ACC112 (cell line): ENCODE measurements around the gene TSPOAP1.

Experiments
- H2AFZ ChIP-seq: fragments of 200-600 bp; sonication (generic); one replicate; pipeline ENCODE4 v1.6.0; 2017; ENCODE audit warnings: antibody characterized with exemption, low read length; ENCODE audit not compliant: unreplicated experiment
- H3K27ac ChIP-seq: fragments of 200-600 bp; sonication (generic); 2 replicates; pipeline ENCODE4 v1.5.1; 2014; ENCODE audit warnings: low read depth, mild to moderate bottlenecking, antibody characterized with exemption, low read length, moderate library complexity
- H3K27me3 ChIP-seq: fragments of 200-600 bp; sonication (generic); 2 replicates; pipeline ENCODE4 v1.6.1; 2014; ENCODE audit warnings: mild to moderate bottlenecking, antibody characterized with exemption, low read length, moderate library complexity, mixed read lengths; ENCODE audit not compliant: insufficient read depth
- H3K36me3 ChIP-seq: fragments of 200-600 bp; sonication (generic); 2 replicates; pipeline ENCODE4 v1.6.1; 2016; ENCODE audit warnings: mild to moderate bottlenecking, antibody characterized with exemption, low read length, moderate library complexity, mixed read lengths; ENCODE audit not compliant: insufficient read depth
- H3K4me1 ChIP-seq: fragments of 200-600 bp; sonication (generic); one replicate; pipeline ENCODE4 v1.6.1; 2016; ENCODE audit warnings: low read length, mixed read lengths; ENCODE audit not compliant: insufficient read depth, unreplicated experiment, control insufficient read depth
- H3K4me3 ChIP-seq: fragments of 200-600 bp; sonication (generic); 2 replicates; pipeline ENCODE4 v1.5.1; 2014; ENCODE audit warnings: mild to moderate bottlenecking, low read depth, low read length
- H3K79me2 ChIP-seq: fragments of 200-600 bp; sonication (generic); one replicate; pipeline ENCODE4 v1.6.0; 2016; ENCODE audit warnings: low read length; ENCODE audit not compliant: control insufficient read depth, unreplicated experiment, insufficient read depth

Gene TSPOAP1

DNA sequence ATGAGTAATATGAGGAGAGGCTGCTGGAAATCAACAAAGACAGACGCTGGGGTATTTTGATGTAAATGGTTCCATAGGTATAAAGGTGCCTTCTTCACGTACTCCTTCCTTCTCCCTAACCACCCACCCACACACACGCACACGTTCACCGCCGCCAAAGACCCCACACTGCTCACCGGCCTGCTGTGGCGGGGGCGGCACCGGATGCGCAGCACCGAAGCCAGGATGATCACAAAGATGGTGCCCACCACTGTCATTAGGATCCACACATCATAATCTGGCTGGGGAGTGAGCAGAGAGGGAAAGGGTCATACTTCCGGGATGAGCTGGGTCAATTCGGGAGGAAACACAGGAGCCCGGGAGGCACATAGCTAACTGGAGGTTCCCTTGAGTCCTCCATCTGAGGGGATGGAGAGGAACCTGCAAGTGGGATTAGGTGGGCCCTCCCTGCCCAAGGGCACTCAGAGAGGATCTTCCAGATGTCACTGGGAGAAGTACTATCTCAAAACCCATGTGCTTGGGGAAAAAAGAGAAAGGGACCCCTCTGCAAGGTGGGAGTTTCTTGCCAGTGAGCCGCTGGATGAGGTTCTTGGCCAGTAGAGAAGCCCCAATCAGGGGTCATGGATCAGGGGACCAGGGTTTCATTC is 33.9 kb upstream of the TSPOAP1 start:
- Histone ChIP-seq H3K4me1 (no peaks in the 10 kb centered on the region), H3K27me3 (peaks cover 51% of the 10 kb centered on the region), H3K79me2 (no peaks in the 10 kb centered on the region), H3K27ac (no peak overlapping the region), H3K36me3 (no peaks in the 10 kb centered on the region), H3K4me3 (no peak overlapping the region), H2AFZ (no peak overlapping the region)

DNA sequence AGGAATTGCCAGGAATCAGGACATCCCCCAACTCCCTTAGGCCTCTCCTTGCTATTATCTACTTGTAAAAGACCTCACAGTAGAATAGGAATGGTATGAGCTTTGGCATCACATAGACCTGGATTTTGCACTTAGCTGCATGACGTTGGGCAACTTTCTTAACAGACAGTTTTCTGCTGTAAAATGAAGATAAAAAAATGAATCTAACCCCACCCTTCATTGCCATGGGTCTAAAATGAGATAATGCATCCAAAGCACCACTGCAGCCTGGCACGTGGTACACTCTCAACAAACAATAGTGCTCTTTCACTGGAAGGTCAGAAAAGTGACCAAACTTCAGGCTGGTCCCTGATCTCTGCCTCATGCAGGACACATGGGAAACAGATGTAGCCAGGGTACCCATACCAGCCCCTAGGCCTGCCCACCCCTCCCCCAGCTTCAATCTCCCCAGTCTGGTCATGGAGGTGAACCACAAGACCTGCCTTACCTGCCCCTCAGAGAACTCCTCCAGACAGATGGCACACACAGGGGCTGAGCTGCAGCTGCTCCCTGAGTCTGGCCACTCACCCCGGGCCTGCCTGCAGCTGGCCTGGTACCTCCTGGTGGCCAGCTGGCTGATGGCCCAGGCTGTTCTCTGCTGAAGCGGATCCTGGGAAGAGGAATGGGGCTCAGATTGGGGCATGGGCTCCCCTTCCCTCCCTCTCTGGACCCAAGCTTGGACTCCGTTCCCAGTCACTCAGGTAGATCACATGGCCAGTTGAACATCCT is 31.9 kb upstream of the TSPOAP1 start:
- Histone ChIP-seq H3K4me3 (no peak overlapping the region), H3K36me3 (no peaks in the 10 kb centered on the region), H3K4me1 (no peaks in the 10 kb centered on the region), H3K27me3 (peaks cover 46% of the 10 kb centered on the region), H3K79me2 (no peaks in the 10 kb centered on the region), H3K27ac (no peak overlapping the region), H2AFZ (no peak overlapping the region)

DNA sequence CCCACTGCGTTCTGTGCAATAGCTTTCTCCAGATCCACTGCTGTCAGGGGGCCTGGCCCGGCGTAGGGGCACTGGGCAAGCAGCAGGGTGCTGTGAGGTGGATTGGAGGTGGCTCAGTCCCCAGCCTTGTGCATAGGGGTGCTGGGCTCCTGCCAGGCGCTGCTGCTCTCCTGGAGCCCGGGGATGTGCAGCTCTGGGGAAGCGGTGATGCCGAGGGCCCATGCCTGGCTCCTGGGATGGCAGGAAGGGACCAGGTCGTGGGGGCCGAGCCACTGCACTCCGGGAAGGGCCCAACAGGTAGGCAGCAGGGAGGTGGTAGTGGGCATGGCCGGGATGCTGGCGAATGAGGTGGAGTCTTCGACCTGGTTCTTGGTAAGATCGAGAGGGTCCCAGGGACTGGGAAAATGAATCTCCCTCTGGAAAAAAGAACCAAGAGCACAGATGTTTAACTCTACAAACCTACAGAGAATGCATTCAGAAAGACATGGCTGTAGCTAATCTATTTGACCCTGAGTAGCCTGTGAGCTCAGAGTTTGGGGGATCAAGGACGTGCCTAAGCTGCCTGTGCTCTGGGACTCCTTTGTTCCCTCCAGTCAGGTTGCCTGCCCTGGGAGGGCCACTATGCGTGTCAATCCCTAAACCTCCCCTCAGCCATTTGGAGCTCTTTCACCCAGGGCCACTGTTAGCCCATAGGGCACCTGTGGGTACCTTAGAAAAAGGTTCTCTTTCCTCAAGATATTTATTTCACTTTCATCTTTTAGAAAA is 30.0 kb upstream of the TSPOAP1 start:
- Histone ChIP-seq H3K4me1 (no peaks in the 10 kb centered on the region), H3K4me3 (no peak overlapping the region), H2AFZ (no peak overlapping the region), H3K27me3 (peaks cover 28% of the 10 kb centered on the region), H3K79me2 (no peaks in the 10 kb centered on the region), H3K36me3 (no peaks in the 10 kb centered on the region), H3K27ac (no peak overlapping the region)

DNA sequence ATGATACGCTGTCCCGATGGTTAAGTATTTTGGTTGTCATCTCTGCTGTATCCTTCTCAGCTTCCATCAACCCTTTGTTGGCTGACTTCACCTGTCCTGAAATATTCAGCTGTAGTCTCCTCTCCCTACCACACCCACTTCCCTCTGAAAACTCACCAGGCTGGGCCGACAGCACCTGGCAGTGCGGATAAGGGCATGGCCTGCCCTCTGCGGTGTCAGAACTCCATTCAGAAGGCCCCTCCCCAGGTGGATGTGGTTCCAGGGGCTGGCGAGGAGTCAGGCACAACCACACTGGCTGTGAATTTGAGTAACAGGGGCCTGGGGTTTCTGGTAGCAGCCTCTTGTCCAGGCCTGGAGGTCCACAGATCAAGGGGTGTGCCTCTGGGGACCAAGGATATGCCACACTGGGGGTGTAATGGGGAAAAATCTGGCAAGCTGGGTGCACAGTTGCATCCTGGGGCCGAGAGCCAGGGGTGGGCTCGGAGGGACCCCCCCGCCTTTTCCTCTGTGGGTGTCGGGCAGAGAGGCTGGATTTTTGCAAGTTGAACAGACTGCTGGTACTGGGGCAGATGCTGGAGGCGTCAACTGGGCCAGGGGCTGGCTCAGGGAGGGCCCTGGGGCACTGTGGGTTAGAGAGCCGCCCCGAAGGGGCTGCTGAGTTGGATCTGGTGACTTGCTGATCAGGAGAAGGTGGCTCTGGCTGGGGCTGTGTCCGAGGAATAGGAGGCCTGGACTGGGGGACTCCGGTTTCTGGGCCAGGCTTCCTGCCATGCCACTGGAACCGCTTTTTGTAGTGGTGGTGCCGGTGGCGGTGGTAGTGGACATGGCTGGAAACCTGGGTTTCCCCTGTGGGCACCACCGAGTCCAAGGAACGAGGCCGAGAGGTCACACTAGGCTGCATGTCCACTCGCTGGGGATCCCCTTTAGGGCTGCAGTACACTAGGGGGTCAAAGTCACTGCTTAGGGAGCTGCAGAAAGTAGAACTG is 29.0 kb upstream of the TSPOAP1 start:
- H3K36me3 ChIP-seq = no peaks in the 10 kb centered on the region
- H3K27me3 ChIP-seq = peaks cover 18% of the 10 kb centered on the region; the same call in 1 of the 2 replicates
- H3K79me2 ChIP-seq = no peaks in the 10 kb centered on the region
- no peak overlapping the region for H2AFZ ChIP-seq
- H3K27ac ChIP-seq = no peak overlapping the region
- H3K4me3 ChIP-seq = no peak overlapping the region
- H3K4me1 ChIP-seq = no peaks in the 10 kb centered on the region

DNA sequence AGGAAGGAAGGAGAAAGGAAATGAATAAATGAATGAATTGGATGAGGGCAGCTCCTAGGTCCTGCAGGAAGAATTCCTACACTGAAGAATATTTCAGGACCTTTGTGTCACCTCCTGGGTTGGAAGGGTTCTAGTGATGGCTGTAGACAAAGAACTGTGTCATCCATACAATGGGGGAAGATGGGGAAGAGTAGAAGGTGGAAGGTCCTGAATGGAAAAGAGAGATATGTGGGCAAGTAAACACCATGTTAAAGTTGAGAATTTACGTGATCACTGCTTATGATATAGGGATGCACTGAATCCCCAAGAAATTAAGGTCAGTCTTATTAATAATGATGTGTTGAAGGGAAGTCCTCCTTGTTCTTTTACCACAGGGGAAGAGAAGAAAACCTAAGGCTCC is 27.6 kb upstream of the TSPOAP1 start:
- Histone ChIP-seq H3K36me3 (no peaks in the 10 kb centered on the region), H3K79me2 (peaks cover 7% of the 10 kb centered on the region), H3K4me3 (no peak overlapping the region), H3K4me1 (no peaks in the 10 kb centered on the region), H2AFZ (no peak overlapping the region), H3K27me3 (peaks cover 6% of the 10 kb centered on the region; the same call in 1 of the 2 replicates), H3K27ac (no peak overlapping the region)

DNA sequence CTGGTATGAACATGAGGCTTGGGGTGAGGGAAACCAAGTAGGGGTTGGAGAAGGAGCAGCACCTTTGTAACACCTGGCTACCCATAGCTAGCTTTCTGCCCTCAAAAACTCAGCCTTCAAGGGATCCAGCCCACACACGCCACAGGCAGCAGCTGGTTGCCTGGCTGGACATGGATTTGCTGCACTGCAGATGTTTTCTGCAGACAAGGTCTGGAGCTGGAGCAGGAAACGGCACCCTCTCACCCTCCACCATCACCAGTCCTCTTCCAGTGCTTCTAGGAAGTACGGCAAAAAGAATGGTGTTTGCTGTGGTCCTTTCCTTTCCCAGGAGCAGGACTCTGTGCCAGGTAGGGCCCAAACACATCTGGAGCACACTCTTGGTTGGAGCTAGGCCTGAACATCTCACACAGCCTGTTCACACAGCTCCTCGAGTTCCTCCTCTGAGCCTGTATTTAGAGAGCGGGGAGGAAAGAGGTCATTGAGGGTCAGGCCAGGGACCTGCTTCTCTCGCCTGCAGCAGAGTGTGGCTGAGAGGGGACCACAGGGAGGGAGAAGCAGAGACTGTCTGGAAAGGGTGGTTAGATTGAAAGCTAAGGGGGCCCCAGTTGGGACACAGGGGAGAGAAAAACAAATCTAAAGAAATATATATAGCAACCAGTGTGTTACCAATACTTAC is 26.1 kb upstream of the TSPOAP1 start:
- H3K4me3 ChIP-seq = no peak overlapping the region
- H3K36me3 ChIP-seq = no peaks in the 10 kb centered on the region
- H2AFZ ChIP-seq = no peak overlapping the region
- H3K4me1 ChIP-seq = no peaks in the 10 kb centered on the region
- no peak overlapping the region for H3K27ac ChIP-seq
- peaks cover 12% of the 10 kb centered on the region for H3K79me2 ChIP-seq
- H3K27me3 ChIP-seq = no peaks in the 10 kb centered on the region

DNA sequence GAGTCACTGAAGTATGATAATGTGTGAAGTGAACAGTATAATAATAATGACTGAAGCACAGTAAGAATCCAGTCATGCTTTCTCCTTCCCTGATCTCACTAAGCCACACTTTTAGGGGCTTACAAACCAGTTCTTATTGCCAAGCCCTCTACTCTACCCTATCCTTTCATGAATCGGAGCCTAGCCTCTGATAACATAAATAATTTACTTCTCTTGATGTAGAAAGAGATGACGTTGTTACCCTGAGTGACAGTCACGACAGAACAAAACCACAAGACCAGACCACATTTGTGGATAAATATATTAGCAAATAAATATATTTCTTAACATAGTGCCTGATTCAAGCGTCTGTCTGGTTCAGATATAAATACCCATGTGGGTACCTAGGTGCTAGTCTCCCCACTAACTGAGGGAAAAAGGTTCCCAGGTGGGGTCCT is 24.8 kb upstream of the TSPOAP1 start:
- Histone ChIP-seq H3K4me1 (no peaks in the 10 kb centered on the region), H2AFZ (no peak overlapping the region), H3K36me3 (peaks cover 12% of the 10 kb centered on the region), H3K27ac (no peak overlapping the region), H3K27me3 (no peaks in the 10 kb centered on the region), H3K4me3 (peak overlapping the region; percentile 87), H3K79me2 (peaks cover 12% of the 10 kb centered on the region)

DNA sequence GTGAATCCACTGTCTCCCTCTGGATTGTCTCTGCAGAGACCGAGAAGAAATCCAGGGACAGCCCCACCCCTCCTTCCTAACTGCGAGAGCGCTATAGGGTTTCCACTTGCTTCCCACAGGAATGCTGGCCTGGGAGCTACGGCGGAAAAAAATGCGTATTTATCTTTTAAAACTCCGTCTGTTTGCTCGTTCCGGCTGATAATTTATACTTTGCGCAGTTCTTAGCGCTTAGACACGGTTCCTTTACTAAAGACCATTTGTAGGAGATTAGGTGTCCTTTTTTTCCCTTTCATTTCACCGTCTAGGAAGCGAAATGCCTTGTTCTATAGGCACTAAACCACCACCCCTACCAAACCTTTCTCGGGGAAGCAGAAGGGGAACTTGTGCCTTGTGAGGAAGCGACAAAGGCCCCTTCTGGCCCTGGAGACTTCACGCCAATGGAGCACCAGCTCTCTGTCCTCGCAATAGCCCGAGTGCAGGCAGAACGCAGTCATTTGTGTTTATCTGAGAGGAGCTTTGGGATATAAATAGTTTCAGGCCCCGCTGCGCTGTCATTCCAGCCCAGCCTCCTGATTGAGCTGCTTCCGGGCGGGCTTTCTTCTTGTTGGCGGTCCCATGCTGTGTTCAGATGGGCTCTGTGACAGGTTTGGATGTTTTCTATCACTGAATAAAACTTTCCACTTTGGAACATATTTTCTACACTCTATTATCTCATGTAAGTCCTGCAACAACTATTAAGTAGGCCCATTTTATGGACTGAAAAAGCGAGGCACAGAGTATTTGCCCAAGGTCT is 24.2 kb upstream of the TSPOAP1 start:
- Histone ChIP-seq H3K4me1 (no peaks in the 10 kb centered on the region), H3K27ac (peak overlapping the region; percentile 38), H3K27me3 (no peaks in the 10 kb centered on the region), H3K36me3 (peaks cover 12% of the 10 kb centered on the region), H2AFZ (peak overlapping the region; percentile 91), H3K4me3 (peak overlapping the region; percentile 87), H3K79me2 (peaks cover 12% of the 10 kb centered on the region)

DNA sequence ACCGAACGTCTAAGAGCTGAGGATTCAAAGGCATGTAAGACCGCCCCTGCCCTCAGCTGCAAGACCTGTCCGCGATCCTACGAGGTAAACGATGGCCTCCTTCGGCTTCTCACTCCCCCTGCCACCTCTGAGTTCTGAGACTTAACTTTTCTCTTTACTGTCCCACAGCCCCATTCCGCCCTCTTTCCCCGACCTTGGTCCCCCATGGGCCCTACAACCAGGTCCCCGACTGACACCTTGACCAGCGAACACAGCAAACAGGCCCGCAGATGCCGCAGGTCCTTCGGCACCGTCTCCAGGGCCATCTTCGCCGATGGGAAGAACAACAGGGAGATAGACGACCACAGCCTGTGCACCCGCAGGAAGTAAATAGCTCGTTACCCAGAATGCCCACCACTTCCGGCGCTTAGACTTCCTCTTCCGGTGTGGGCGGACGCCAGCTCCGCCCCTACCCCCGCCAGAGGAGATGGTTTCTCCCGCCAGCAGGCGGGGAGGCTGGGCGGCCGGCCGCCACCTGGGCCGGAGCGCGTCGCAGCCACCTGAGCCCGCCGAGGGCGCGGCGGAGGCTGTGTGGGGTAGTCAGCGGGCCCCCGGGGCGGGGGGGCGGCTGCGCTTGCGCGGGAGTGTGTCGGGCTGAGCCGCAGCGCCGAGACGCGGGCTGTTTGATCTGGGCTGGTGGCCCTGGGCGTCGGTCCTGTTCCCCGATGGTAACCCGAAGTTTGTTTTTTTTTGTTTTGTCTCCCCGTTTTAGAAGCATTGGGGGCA is 23.4 kb upstream of the TSPOAP1 start, which contains the start of gene SUPT4H1:
TSS of gene SUPT4H1 (minus strand) at position 371 of the 765 bp plus-strand sequence. CDS start at position 305, 66 bp downstream.
- H3K27ac ChIP-seq = peak within 1 kb of the TSS; percentile 38
- H2AFZ ChIP-seq = peak within 1 kb of the TSS; percentile 91
- no peaks in the 10 kb centered on the region for H3K27me3 ChIP-seq
- peaks cover 12% of the 10 kb centered on the region for H3K36me3 ChIP-seq
- peaks cover 12% of the 10 kb centered on the region for H3K79me2 ChIP-seq
- H3K4me3 ChIP-seq = peak within 1 kb of the TSS; percentile 87
- H3K4me1 ChIP-seq = no peaks in the 10 kb centered on the region
